GM18511 (cell line): ENCODE data around the gene TMEM187.

Experiments
- ATAC-seq: cut with Tn5 transposase; IDR thresholded peaks from one replicate; pipeline ENCODE4 v1.9.1; 2021; ENCODE audit warnings: mild to moderate bottlenecking, moderate library complexity; ENCODE audit not compliant: unreplicated experiment

TMEM187 gene

DNA sequence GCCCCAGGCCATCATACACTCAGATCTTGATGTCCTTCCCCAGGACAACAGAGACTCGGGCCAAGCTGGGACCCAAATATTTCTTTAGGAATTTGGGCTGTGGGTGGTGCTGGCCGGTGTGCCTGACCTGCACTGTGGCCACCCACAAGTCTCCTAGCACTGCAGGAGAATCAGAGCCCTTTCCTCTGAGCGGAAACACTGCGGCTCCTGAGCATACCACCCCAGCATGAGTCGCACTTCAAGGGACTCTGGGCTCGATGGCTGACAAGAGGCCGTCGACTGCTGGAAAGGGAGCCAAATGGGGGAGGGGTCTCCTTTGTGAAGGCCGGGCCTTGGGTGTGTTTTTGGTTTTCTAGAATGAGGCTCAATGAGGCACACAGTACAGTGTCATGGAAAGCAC, 60.1 kb downstream of the TMEM187 start:
- ATAC-seq = no peak
